B cell (primary cell): ENCODE measurements around the gene NEMP1.

Experiments
- EZH2 ChIP-seq: IDR thresholded peaks from 2 replicates; pipeline ENCODE4 v1.6.1; 2012; ENCODE audit warnings: borderline replicate concordance, low read depth, mild to moderate bottlenecking, moderate library complexity, low read length; ENCODE audit not compliant: insufficient read depth, poor library complexity, severe bottlenecking
- TF ChIP-seq, protein P1 (sequence below): fragments of 200-600 bp; IDR thresholded peaks from one replicate; pipeline ENCODE4 v1.8.0; 2022; ENCODE audit warnings: antibody characterized with exemption, mild to moderate bottlenecking

DNA sequence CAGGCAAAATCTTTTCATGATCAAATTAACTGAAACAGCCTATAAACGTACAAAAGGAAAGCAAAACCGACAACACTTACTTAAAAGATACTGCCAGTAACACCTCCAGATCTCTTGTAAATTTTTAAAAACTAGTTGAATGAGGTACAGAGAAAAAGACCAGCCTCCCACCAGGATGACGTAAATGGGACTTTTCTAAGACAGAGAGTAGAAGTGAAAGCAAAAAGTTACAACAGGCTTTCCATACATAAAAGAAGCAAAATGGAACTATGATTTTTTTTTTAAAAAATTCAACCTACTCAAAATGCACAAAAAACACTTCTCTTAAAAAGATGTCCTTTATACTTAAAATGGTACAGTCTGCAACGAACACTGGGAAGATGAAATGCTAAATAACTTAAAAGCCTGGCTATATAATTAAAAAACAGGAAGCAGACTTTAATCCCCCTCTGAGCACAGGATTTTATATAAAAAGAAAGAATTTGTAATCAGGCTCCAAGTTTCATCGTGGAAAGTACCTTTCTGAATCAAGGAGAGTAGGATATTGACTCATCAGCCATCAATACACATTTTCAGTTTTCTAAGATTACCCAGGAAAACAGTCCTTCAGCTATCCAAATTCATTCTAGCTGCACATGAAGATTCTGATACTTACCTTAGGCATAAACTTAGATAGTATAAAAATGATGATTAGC, 14.5 kb downstream of the NEMP1 start:
- TF ChIP-seq, protein P1, sequence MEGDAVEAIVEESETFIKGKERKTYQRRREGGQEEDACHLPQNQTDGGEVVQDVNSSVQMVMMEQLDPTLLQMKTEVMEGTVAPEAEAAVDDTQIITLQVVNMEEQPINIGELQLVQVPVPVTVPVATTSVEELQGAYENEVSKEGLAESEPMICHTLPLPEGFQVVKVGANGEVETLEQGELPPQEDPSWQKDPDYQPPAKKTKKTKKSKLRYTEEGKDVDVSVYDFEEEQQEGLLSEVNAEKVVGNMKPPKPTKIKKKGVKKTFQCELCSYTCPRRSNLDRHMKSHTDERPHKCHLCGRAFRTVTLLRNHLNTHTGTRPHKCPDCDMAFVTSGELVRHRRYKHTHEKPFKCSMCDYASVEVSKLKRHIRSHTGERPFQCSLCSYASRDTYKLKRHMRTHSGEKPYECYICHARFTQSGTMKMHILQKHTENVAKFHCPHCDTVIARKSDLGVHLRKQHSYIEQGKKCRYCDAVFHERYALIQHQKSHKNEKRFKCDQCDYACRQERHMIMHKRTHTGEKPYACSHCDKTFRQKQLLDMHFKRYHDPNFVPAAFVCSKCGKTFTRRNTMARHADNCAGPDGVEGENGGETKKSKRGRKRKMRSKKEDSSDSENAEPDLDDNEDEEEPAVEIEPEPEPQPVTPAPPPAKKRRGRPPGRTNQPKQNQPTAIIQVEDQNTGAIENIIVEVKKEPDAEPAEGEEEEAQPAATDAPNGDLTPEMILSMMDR, result no peak
- no peak for TF ChIP-seq EZH2
